Vagina (tissue), 2 donors: ENCODE results near the gene CDK3. TPM values are rescaled to one million over a fixed set of nuclear protein-coding genes. Genes with fewer than 3 reads are reported as not detected.
"Not testable (repeated sequence)": the region's sequence is repeated elsewhere in the genome, so short reads cannot be mapped to it uniquely, and the experiment has no call there.

Experiments
- DNase-seq, 2 donors: peaks; one replicate each; pipeline ENCODE4 v3.0.0-alpha.2; 2017; ENCODE audit errors: extremely low spot score in 2 of 2
- H3K27ac ChIP-seq: fragments of 200-600 bp; sonication (generic); one replicate; pipeline ENCODE4 v1.5.1; 2019
- H3K27me3 ChIP-seq: fragments of 200-600 bp; sonication (generic); one replicate; pipeline ENCODE4 v1.5.1; 2019
- H3K36me3 ChIP-seq, 2 donors: fragments of 200-600 bp; sonication (generic); one replicate each; pipeline ENCODE4 v1.5.1; 2017 to 2019
- H3K4me1 ChIP-seq: fragments of 200-600 bp; sonication (generic); one replicate; pipeline ENCODE4 v1.5.1; 2019
- H3K4me3 ChIP-seq, 2 donors: fragments of 200-600 bp; sonication (generic); 1 replicate in 1 of 2; 2 replicates in 1 of 2; pipeline ENCODE4 v1.5.1; 2016 to 2019
- H3K9me3 ChIP-seq: fragments of 200-600 bp; sonication (generic); one replicate; pipeline ENCODE4 v1.5.1; 2019
- CTCF ChIP-seq, 3 experiments: fragments of 450-650 bp in 2 of 3; fragments of 200-600 bp in 1 of 3; sonication (generic) in 1 of 3; IDR thresholded peaks; one replicate each; pipeline ENCODE4 v1.5.1; 2017 to 2019; ENCODE audit warnings: antibody characterized with exemption in 3 of 3, mild to moderate bottlenecking in 2 of 3, moderate library complexity in 2 of 3
- POLR2A ChIP-seq, 2 donors: fragments of 450-650 bp; IDR thresholded peaks; one replicate each; pipeline ENCODE4 v1.6.1; 2017; ENCODE audit warnings: antibody characterized with exemption in 2 of 2, mild to moderate bottlenecking in 2 of 2, moderate library complexity in 2 of 2
- POLR2AphosphoS5 ChIP-seq, 2 donors: sonication (generic); formaldehyde crosslinking; IDR thresholded peaks; one replicate each; pipeline ENCODE4 v1.9.0; 2017; ENCODE audit warnings: antibody characterized with exemption in 2 of 2, mild to moderate bottlenecking in 2 of 2, low read depth in 1 of 2; ENCODE audit not compliant: insufficient read depth in 1 of 2
- intact Hi-C: fragments of 100-400 bp; cut with DNase I; formaldehyde crosslinking; loops from one replicate; pipeline ENCODE4 v1.15.1; 2023
- total RNA-seq: library from RNA; depleted of rRNA; stranded (reverse); fragments of >200 nt; gene quantifications from one replicate; pipeline ENCODE4 v1.2.3, GENCODE V29; 2016

Gene CDK3
- total RNA-seq, 1 donor from 2014 or later = 3.2 TPM

DNA sequence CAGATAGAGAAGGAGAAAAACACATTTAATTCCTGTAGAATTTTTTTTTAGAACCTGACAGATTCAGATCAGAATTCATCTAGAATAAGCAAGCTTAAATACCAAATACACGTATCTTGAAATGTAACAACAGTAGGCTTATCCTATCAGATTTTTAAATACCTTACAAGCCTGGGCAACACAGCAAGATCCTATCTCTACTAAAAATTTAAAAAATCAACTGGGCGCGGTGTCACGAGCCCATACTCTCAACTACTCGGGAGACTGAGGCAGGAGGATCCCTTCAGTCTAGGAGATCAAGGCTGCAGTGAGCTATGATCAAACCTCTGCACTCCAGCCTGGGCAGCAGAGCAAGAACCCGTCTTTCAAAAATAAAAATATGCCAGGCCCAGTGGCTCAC is 35.2 kb upstream of the CDK3 start:
- Histone ChIP-seq H3K27ac (no peak overlapping the region), H3K4me1 (peaks cover 9% of the 10 kb centered on the region), H3K9me3 (no peaks in the 10 kb centered on the region), H3K36me3 (no peaks in the 10 kb centered on the region), H3K4me3 (no peak overlapping the region), H3K27me3 (no peaks in the 10 kb centered on the region)
- TF ChIP-seq CTCF (IDR thresholded peaks at IDR 0.05) (no peak), POLR2AphosphoS5 (IDR thresholded peaks at IDR 0.05; ENCODE audit: insufficient read depth in 1 of 2, low read depth in 1 of 2) (no peak), POLR2A (IDR thresholded peaks at IDR 0.05) (no peak)
- no peak for DNase-seq
- intact Hi-C loops = no loop called here

- H3K4me1 ChIP-seq = peaks cover 10% of the 10 kb centered on the region
- H3K27me3 ChIP-seq, H3K9me3 ChIP-seq, H3K36me3 ChIP-seq, intact Hi-C loops, H3K4me3 ChIP-seq, DNase-seq, H3K27ac ChIP-seq: not testable (repeated sequence)
These were observed 31.6 kb upstream of the CDK3 start for GRCh38 chr17:75969044-75969443.

- peaks cover 0 to 4% of the 10 kb centered on the region in 2 donors for H3K36me3 ChIP-seq
- DNase-seq = no peak
- intact Hi-C loops = no loop called here
- no peak for TF ChIP-seq CTCF (IDR thresholded peaks at IDR 0.05)
- TF ChIP-seq POLR2AphosphoS5 (IDR thresholded peaks at IDR 0.05; ENCODE audit: insufficient read depth in 1 of 2, low read depth in 1 of 2) = no peak
- no peak for TF ChIP-seq POLR2A (IDR thresholded peaks at IDR 0.05)
- H3K27ac ChIP-seq = no peak overlapping the region
- H3K27me3 ChIP-seq = no peaks in the 10 kb centered on the region
- no peak overlapping the region for H3K4me3 ChIP-seq
- H3K9me3 ChIP-seq = no peaks in the 10 kb centered on the region
- H3K4me1 ChIP-seq = peaks cover 10% of the 10 kb centered on the region
These were observed 30.6 kb upstream of the CDK3 start for GRCh38 chr17:75970011-75970523.

GRCh38 chr17:75970626-75971025 is 30.0 kb upstream of the CDK3 start:
- no peak overlapping the region for H3K4me3 ChIP-seq
- DNase-seq = no peak
- TF ChIP-seq POLR2A (IDR thresholded peaks at IDR 0.05) = no peak
- no peak for TF ChIP-seq POLR2AphosphoS5 (IDR thresholded peaks at IDR 0.05; ENCODE audit: insufficient read depth in 1 of 2, low read depth in 1 of 2)
- no peak for TF ChIP-seq CTCF (IDR thresholded peaks at IDR 0.05)
- no peak overlapping the region for H3K27ac ChIP-seq
- H3K36me3 ChIP-seq = peaks cover 0 to 4% of the 10 kb centered on the region in 2 donors
- no peaks in the 10 kb centered on the region for H3K9me3 ChIP-seq
- intact Hi-C loops = no loop called here
- no peaks in the 10 kb centered on the region for H3K27me3 ChIP-seq
- H3K4me1 ChIP-seq = peaks cover 13% of the 10 kb centered on the region

- H3K4me1 ChIP-seq = peaks cover 40% of the 10 kb centered on the region
- DNase-seq, intact Hi-C loops, H3K27ac ChIP-seq, H3K4me3 ChIP-seq, H3K27me3 ChIP-seq, H3K9me3 ChIP-seq, H3K36me3 ChIP-seq: not testable (repeated sequence)
These were observed 25.5 kb upstream of the CDK3 start for GRCh38 chr17:75975187-75975586.

DNA sequence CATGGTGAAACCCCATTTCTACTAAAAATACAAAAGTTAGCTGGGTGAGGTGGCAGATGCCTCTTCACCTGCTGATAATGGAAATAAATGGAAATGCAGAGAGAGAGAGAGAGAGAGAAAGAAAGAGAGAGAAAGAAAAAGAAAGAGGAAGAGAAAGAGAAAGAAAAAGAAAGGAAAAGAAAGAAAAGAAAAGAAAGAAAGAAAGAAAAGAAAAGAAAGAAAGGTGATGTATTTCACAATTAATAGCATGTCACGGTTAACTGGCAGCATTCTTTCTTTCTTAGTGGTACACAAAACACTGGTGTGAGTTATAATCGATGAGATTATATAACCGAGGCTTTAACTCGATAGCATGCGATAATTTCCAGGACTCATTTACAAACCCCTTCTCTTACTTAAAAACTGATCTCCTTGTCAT is 24.9 kb upstream of the CDK3 start:
- H3K4me1 ChIP-seq = peaks cover 42% of the 10 kb centered on the region
- H3K9me3 ChIP-seq = no peaks in the 10 kb centered on the region
- intact Hi-C loops = no loop called here

More for the DNA sequence above, 24.9 kb upstream of the CDK3 start:
- TF ChIP-seq CTCF (IDR thresholded peaks at IDR 0.05) = no peak
- TF ChIP-seq POLR2A (IDR thresholded peaks at IDR 0.05) = no peak
- no peak for TF ChIP-seq POLR2AphosphoS5 (IDR thresholded peaks at IDR 0.05; ENCODE audit: insufficient read depth in 1 of 2, low read depth in 1 of 2)
- no peak for DNase-seq
- Histone ChIP-seq H3K4me3 (no peak overlapping the region), H3K36me3 (peaks cover 0 to 4% of the 10 kb centered on the region in 2 donors), H3K27me3 (no peaks in the 10 kb centered on the region), H3K27ac (peak overlapping the region; percentile 30)
